Neutrophil (primary cell): ENCODE data around the gene ARL6IP4.
A peak's percentile ranks its signal among the peaks of the same experiment; 100 is the strongest.

Experiments
- H3K27ac ChIP-seq: fragments of 200-600 bp; sonication (generic); 2 replicates; pipeline ENCODE4 v1.5.1; 2016; ENCODE audit warnings: mild to moderate bottlenecking, moderate library complexity
- H3K27me3 ChIP-seq: fragments of 200-600 bp; sonication (generic); 2 replicates; pipeline ENCODE4 v1.6.0; 2016; ENCODE audit warnings: mild to moderate bottlenecking
- H3K36me3 ChIP-seq: fragments of 200-600 bp; sonication (generic); 2 replicates; pipeline ENCODE4 v1.5.1; 2017
- H3K4me1 ChIP-seq, 2 experiments: fragments of 200-600 bp in 1 of 2; sonication (generic) in 1 of 2; 1 replicate in 1 of 2; 2 replicates in 1 of 2; pipeline versions ENCODE4 v1.5.1 to v1.6.1; 2013 to 2016; ENCODE audit warnings: low read depth in 1 of 2, low read length in 1 of 2, mild to moderate bottlenecking in 1 of 2, moderate library complexity in 1 of 2; ENCODE audit not compliant: control insufficient read depth in 1 of 2, insufficient read depth in 1 of 2
- H3K4me3 ChIP-seq, 2 experiments: fragments of 200-600 bp in 1 of 2; sonication (generic) in 1 of 2; 1 replicate in 1 of 2; 2 replicates in 1 of 2; pipeline ENCODE4 v1.5.1; 2013 to 2016; ENCODE audit warnings: low read depth in 1 of 2, low read length in 1 of 2, mild to moderate bottlenecking in 1 of 2, moderate library complexity in 1 of 2
- H3K9me3 ChIP-seq: fragments of 200-600 bp; sonication (generic); 2 replicates; pipeline ENCODE4 v1.5.1; 2016
- CTCF ChIP-seq: fragments of 200-600 bp; sonication (generic); IDR thresholded peaks from 2 replicates; pipeline ENCODE4 v1.5.1; 2016; ENCODE audit warnings: antibody characterized with exemption

The ARL6IP4 gene

GRCh38 chr12:122974892-122975789, 5.3 kb upstream of the ARL6IP4 start, which contains the start of gene OGFOD2:
Gene OGFOD2 (plus strand): TSS chr12:122975244. CDS start chr12:122975252, 8 bp downstream.
- H3K4me1 ChIP-seq, result peaks cover 31 to 37% of the 10 kb centered on the region in 2 experiments

GRCh38 chr12:122975790-122976647, 4.5 kb upstream of the ARL6IP4 start:
- H3K4me1 ChIP-seq, result peaks cover 34 to 40% of the 10 kb centered on the region in 2 experiments
- peaks cover 20% of the 10 kb centered on the region for H3K36me3 ChIP-seq
- peak overlapping the region; percentile 98 for H3K27ac ChIP-seq
- no peaks in the 10 kb centered on the region for H3K27me3 ChIP-seq
- no peak for TF ChIP-seq CTCF
- H3K9me3 ChIP-seq, result no peaks in the 10 kb centered on the region
- peak overlapping the region; percentile 85 to 86 for H3K4me3 ChIP-seq

More at GRCh38 chr12:122974892-122975789, 5.3 kb upstream of the ARL6IP4 start, which contains the start of gene OGFOD2:
- peak within 1 kb of the TSS; percentile 85 to 86 for H3K4me3 ChIP-seq
- peaks cover 20% of the 10 kb centered on the region for H3K36me3 ChIP-seq
- TF ChIP-seq CTCF, result peak; percentile 23
- H3K27ac ChIP-seq, result peak within 1 kb of the TSS; percentile 98
- H3K9me3 ChIP-seq, result no peaks in the 10 kb centered on the region
- no peaks in the 10 kb centered on the region for H3K27me3 ChIP-seq

- Histone ChIP-seq H3K27ac (peak overlapping the region; percentile 98), H3K36me3 (peaks cover 20% of the 10 kb centered on the region), H3K27me3 (no peaks in the 10 kb centered on the region), H3K4me3 (no peak overlapping the region), H3K9me3 (no peaks in the 10 kb centered on the region), H3K4me1 (peaks cover 40 to 46% of the 10 kb centered on the region in 2 experiments)
- TF ChIP-seq CTCF, result no peak
Measured at GRCh38 chr12:122976648-122976975, 3.9 kb upstream of the ARL6IP4 start.

GRCh38 chr12:122977153-122977552, 3.3 kb upstream of the ARL6IP4 start:
- Histone ChIP-seq H3K27ac (no peak overlapping the region), H3K9me3 (no peaks in the 10 kb centered on the region), H3K4me1 (peaks cover 45 to 51% of the 10 kb centered on the region in 2 experiments), H3K4me3 (no peak overlapping the region), H3K27me3 (no peaks in the 10 kb centered on the region), H3K36me3 (peaks cover 23% of the 10 kb centered on the region)
- TF ChIP-seq CTCF, result no peak

GRCh38 chr12:122977655-122978392, 2.7 kb upstream of the ARL6IP4 start:
- H3K27ac ChIP-seq, result peak overlapping the region; percentile 2
- H3K27me3 ChIP-seq, result no peaks in the 10 kb centered on the region
- no peaks in the 10 kb centered on the region for H3K9me3 ChIP-seq
- peaks cover 30% of the 10 kb centered on the region for H3K36me3 ChIP-seq
- H3K4me1 ChIP-seq, result peaks cover 49 to 58% of the 10 kb centered on the region in 2 experiments
- TF ChIP-seq CTCF, result no peak
- no peak overlapping the region for H3K4me3 ChIP-seq
